NT2/D1 (cell line): ENCODE data around the gene HEMK1.

Experiments used
- YY1 ChIP-seq: IDR thresholded peaks from 2 replicates; pipeline ENCODE4 v1.6.1; 2011; ENCODE audit not compliant: insufficient read length, insufficient read depth
- ZNF274 ChIP-seq: IDR thresholded peaks from 2 replicates; pipeline ENCODE4 v1.6.1; 2011; ENCODE audit warnings: mild to moderate bottlenecking, low read depth, low read length

DNA sequence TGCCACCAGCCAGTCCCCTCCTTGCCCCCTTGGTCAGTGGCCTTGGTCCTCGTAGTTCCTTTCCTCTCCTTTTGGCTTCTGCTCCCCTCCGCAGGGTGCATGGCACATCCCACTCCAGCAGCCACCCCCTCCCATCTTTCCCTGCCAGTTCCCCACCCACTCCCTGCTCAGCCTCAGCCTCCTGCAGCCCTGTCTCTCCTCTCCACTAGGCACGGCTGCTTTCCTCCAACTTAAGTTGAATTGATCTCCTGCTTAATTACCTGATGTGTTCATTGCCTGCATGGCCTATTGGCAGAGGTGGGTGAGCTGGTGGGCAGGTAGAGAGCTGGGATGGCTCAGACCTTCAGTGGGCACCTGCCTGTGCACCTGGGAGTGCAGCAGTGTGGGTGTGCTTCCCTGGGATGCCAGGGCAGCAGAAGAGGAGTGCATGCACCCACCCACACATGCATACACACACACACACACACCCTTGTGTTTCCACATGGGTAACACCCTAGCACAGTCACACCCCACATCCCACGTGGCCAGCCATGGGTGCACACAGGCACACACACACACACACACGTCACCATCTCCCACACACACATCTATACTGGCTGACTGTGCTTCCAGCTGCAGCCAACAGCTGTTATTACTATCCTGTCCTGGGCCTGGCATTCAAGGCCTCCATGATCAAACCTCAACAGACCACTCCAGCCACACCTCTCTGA lies 32.7 kb upstream of the HEMK1 start:
- TF ChIP-seq YY1, result no peak
- no peak for TF ChIP-seq ZNF274
